K562 (cell line): ENCODE data around the gene SNX14.

Source experiments
- IRF2 ChIP-seq: sonication (generic); formaldehyde crosslinking; IDR thresholded peaks from 2 replicates; pipeline ENCODE4 v1.8.1; 2022; ENCODE audit warnings: mild to moderate bottlenecking, missing genetic modification reagents
- SIN3A ChIP-seq, 2 experiments: fragments of 150-350 bp in 1 of 2; IDR thresholded peaks; 2 replicates each; pipeline ENCODE4 v1.6.1; 2011 to 2016; ENCODE audit warnings: borderline replicate concordance in 2 of 2, low read depth in 2 of 2, low read length in 2 of 2, mild to moderate bottlenecking in 2 of 2, moderate library complexity in 2 of 2; ENCODE audit not compliant: control insufficient read depth in 1 of 2

- no peak for TF ChIP-seq SIN3A (IDR thresholded peaks at IDR 0.05; ENCODE audit: borderline replicate concordance in 2 of 2, control insufficient read depth in 1 of 2, low read depth in 2 of 2, low read length in 2 of 2)
- TF ChIP-seq IRF2 (CRISPR knock-in tag): no peak
Measured at GRCh38 chr6:85464722-85465150, 128.9 kb downstream of the SNX14 start.
